ENCODE measurements around the gene KRT76.

The KRT76 gene

DNA sequence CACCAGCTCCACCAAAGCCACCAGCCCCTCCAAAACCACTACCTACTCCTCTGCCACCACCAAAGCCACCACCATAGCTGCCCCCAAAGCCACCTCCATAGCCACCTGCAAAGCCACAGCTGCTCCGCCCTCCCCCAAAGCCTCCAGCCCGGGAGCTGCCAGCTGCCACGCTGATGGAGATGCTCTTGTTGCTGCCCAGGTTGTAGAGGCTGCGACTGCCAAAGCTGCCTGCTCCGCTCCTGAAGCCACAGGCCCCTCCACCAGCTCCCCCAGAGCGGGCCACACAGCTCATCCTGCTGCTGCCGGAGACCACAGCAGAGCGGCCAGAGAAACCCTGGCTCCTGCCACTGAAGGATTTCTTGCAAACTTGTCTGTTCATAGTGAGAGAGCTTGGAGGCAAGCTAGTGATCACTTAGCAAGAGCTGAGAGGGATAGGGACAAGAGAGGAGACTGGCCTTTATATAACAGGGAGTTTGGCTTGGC lies at the start of gene KRT76:
KRT76 (minus strand) TSS at position 433 of the 483 bp plus-strand sequence; CDS start at position 379, 54 bp downstream.
- no peak for DNase-seq

- DNase-seq = no peak
Observed at GRCh38 chr12:52825961-52826360, 48.8 kb upstream of the KRT76 start.

GRCh38 chr12:52824741-52825410 lies 47.7 kb upstream of the KRT76 start:
- no peak for DNase-seq

GRCh38 chr12:52823761-52824450 lies 46.8 kb upstream of the KRT76 start:
- no peak for DNase-seq

DNA sequence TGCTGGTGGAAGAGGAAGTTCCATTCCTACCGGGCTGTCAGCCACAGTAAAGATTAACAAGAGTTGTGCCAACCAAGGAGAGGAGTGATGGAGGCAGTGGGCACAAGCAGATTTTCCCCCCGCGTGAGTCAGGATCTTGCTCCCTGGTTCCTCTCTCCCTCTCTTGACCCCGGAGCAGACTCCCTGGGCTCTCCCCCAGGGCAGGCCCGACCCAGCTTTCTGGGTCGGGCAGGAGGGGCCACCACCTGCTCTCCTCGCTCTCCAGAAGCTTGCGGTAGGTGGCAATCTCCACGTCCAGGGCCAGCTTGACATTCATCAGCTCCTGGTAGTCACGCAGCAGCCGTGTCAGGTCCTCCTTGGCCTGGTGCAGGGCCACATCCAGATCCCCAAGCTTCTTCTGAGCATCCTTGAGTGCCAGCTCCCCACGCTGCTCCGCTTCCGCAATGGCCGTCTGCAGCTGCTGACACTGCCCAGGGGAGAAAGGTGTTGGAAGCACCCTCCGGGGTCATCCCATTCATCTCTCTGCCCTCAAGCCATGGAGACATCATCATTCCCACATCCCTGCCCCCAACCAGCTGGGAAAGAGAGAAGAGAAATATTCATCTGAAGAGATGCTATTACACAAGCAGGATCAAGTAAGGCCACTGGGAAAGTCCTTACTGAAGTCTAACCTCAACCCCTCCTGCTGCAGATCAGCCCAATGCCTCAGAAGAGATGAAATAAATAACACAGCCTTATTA lies 45.8 kb upstream of the KRT76 start:
- DNase-seq = no peak

DNA sequence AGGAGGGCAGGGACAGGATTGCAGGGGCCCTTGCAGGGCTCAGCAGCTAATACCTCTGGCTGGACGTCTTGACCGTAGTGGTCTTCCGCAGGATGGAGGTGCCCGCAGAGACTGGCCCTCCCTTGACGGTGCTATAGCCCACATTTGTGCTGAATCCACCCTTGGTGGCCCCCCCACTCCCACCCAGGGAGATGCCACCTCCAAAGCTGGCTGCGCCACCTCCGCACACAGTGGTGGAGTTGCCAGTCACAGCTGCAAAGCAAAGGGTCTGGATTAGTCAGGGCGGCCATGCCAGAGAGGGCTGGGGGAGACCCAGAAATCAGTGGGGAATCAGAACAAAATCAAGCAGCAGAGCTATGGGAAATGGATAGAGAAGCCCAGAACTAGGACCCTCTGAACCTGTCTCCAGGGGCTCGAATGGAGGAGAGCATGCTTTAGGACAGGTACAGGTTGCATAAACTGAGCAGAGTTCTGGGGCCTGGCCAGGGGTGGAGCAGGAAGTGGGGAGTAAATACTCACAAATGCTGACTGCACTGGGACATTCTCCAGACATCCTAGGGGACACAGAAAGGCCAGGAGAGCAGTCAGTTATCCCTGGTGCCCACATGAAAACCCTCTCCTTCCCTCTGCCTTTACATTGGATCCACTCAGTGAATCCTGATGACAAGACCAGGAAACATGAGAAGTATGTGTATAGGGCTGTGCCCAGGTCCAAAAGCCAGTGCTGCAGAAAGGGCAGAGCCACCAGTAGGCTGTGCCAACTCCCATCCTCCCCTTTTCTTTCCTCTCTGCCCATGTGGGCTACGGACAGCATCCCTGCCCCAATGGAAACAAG lies 44.9 kb upstream of the KRT76 start:
- no peak for DNase-seq

GRCh38 chr12:52821071-52821730 lies 44.1 kb upstream of the KRT76 start:
- DNase-seq = no peak

GRCh38 chr12:52820521-52820920 lies 43.4 kb upstream of the KRT76 start:
- DNase-seq = no peak

- DNase-seq = no peak
Observed at GRCh38 chr12:52819731-52820510, 42.8 kb upstream of the KRT76 start.

- DNase-seq = no peak
Observed at GRCh38 chr12:52818887-52819420, 41.8 kb upstream of the KRT76 start.

GRCh38 chr12:52818388-52818787 lies 41.2 kb upstream of the KRT76 start:
- no peak for DNase-seq

DNA sequence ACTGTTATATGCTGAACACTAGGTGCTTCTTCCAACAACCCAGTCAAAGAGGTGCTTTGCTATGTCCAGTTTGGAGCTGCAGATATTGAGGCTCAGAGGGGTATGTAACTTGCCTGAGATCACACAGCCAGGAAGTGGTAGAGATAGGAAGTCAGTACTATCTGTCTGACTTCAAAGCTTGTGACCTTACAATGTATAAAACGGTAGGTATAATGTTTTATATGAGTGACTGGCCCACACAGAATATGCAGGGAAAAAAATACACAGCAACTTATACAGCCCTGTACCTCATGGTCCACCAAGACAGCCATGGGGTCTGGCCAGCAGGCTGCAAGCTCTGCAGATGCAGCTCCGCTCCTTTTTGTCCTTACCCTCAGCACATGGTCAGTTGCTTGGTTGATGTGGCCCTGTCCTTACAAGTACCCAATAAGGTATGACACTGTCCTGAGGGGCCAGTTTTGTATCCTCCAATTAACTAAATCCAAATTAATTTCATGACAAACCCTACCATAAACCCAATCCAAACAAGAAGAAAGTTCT lies 40.6 kb upstream of the KRT76 start:
- no peak for DNase-seq

GRCh38 chr12:52817003-52817698 lies 40.0 kb upstream of the KRT76 start:
- DNase-seq = no peak

DNA sequence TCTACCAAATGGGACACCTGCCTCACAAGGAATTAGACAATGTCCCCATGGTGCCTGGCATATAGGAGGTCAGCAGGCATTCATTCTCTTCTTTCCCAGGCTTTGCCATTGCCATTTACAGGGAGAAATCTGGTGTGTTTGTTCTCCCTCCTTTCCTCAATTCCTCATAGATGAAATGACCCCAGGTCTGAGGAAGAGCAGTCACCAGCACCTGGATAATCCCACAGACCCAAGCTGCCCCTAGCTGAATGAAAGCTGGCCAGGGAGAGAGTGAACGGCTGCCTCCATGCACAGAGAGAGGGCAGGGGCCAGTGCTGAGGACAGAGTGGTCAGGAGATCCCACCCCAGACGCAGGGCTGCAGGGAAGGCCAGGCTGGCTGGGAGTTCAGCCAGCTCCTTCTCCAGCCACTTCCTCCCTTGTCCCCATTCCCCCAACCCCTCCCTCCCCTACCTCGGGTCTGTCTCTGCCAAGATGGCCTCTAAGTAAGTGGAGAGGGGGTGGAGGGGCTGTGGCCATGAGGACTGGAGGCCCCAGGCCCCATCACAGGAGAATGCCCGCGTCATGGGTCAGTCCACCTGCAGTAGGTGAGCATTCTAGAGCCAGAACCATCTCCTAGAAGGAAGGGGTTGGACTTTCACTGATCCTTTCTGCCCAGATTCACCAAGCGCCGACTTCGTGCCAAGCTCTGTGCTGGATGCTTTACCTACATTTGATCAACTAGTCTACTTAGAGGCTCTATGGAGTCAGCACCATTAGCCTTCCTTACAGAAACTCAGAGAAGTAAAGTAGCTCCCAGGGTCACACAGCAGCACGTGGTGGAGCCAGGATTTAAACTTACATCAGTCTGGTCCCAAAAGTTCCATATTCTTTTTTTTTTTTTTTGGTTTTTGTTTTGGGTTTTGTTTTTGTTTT lies 38.8 kb upstream of the KRT76 start:
- DNase-seq = no peak

DNA sequence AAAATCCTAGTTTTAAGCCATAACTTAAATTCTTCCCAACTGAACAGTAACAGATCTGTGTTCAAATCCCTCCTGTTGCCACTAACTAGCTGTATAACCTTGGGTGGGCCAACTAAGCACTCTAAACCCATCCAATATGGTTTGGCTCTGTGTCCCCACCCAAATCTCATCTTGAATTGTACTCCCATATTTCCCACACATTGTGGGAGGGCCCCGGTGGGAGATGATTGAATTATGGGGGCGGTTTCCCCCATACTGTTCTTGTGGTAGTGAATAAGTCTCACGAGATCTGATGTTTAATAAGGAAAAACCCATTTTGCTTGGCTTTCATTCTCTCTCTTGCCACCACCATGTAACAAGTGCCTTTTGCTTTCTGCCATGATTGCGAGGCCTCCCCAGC lies 38.0 kb upstream of the KRT76 start:
- no peak for DNase-seq

GRCh38 chr12:52814710-52815155 lies 37.6 kb upstream of the KRT76 start:
- DNase-seq = no peak

DNA sequence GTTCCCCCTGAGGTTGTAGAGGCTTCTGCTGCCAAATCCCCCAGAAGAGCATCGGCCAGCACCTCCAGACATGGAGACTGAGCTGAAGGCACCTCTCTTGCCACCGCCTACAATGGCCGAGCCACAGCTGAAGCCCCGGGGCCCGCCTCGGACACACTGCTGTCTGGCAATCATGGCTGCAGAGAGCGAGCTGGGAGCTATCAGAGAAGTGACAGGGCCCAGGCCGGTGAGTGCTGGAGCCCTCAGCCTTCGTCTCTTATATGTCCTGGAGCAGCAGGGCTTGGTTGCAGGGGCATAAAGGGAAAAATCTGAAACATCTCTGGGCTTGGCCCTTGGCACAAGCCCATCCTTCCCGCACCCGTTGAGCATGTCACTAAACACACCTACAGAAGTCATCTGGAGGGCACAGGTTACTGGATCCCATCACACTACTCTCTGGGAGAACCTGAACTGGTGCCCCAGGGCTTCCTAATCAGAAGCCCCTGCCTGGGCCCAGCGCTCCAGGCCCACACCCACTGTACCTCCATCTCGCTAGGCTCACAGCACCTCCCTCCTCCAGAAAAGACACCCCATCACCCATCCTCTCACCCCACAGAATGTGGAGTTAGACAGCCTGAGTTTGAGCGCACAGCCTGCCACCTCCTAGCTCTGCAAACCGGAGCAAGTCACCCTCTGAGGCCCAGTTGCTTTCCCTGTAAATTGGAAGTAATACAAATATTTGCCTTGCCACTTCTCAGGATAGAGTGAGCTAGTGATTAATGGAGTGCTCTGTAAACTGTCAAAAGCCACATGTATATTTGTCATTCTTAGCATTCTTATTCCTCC lies 37.0 kb upstream of the KRT76 start, which contains the start of gene KRT4:
KRT4 (minus strand) TSS at position 232 of the 825 bp plus-strand sequence; CDS start at position 174, 58 bp downstream.
- no peak for DNase-seq
